HG03175 (cell line): ENCODE measurements around the gene ZAP70.

Experiments
- ATAC-seq: cut with Tn5 transposase; IDR thresholded peaks from one replicate; pipeline ENCODE4 v1.9.1; 2021; ENCODE audit warnings: mild to moderate bottlenecking, moderate library complexity; ENCODE audit not compliant: unreplicated experiment

The ZAP70 gene

GRCh38 chr2:97775074-97775473 lies 61.7 kb downstream of the ZAP70 start:
- ATAC-seq, result no peak

GRCh38 chr2:97779141-97779540 lies 65.8 kb downstream of the ZAP70 start:
- no peak for ATAC-seq

GRCh38 chr2:97781981-97782380 lies 68.6 kb downstream of the ZAP70 start:
- ATAC-seq, result no peak

GRCh38 chr2:97784953-97785352 lies 71.6 kb downstream of the ZAP70 start:
- no peak for ATAC-seq

- ATAC-seq, result no peak
These were observed 72.4 kb downstream of the ZAP70 start for GRCh38 chr2:97785818-97786217.

- no peak for ATAC-seq
These were observed 75.7 kb downstream of the ZAP70 start for GRCh38 chr2:97788986-97789644.
